Activated T-helper 9 cell treated with anti-CD3 and anti-CD28 coated beads, Interleukin-2, amount 50 U/mL, for 16 hours (primary cell): ENCODE results near the gene MPI.

Experiments
- DNase-seq: peaks from one replicate; pipeline ENCODE4 v3.0.0-alpha.2; 2020; ENCODE audit warnings: low read depth

The MPI gene

DNA sequence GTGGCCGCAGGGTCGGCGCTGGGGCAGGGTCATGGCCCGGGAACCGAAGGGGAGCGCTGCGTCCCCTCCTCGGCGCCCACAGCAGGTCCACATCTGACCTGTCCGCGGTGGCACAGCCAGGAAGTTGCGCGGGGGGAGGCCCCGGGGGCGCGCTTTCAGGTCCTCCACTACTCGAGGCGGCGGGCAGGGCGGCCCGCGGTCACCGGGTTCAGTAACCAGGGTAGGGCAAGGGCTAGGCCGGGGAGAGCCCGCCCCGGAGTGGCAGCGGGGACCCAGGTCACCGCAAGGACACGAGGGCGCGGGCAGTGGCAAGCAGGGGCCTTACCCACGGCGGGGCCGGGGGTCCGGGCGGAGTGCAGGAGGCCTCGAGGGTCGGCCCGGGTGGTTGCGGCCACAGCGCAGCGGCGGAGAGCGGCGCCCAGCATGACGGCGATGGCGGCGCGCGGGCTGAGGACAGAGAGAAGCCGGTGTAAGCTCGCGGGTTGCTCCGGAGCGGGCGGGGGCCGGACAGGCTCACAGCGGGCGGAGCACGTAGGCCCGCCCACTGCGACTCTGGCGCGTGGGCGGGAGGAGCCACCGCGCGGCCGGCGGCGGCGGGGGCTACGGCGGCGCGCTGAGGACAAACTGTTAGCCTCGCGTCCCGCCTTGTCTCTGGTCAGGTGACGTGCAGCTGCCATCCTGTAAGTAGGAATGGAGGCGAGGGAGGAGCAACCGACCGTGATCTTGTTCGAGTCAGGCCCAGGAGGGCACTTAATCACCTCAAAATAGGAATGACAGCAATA lies 47.9 kb downstream of the MPI start, which contains the start of gene COX5A:
TSS of gene COX5A (minus strand) at position 484 of the 782 bp plus-strand sequence. CDS start at position 425, 59 bp downstream.
- peak; percentile 88 for DNase-seq

DNA sequence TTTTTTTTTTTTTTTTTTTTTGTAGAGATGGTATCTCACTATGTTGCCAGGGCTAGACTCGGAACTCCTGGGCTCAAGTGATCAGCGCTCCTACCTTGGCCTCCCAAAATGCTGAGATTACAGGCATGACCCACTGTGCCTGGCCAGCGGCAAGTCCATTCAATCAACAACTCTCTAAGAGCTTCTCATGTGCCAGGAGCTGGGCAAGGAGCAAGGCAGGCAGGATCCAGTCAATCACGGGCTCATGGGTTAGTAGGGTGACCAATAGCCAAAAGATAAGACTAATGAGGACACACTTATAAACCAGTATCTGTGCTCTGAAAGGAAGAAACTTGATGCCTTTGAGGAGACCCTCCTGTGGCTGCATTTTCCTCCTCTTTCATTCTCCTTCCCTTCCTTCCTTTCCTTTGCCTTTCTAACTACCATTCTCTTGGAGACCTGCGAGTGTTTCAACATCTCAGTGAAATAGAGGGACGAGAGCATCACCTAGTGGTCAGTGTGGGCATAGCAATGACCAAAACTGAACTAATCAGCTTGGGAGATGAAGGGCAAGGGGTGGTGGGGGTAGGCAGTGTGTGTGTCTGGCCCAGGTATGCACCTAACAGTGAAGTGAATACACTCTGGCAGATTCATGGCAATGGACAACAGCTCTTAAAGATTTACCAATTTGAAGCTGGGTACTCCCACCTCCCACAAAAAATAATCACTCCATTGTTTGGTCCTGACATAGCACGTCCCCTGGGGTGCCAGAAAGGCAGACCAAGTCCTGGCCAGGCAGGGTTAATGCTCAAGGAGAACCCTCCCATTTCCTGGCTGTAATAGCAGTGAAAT lies 60.5 kb downstream of the MPI start:
- DNase-seq: peak; percentile 54

DNA sequence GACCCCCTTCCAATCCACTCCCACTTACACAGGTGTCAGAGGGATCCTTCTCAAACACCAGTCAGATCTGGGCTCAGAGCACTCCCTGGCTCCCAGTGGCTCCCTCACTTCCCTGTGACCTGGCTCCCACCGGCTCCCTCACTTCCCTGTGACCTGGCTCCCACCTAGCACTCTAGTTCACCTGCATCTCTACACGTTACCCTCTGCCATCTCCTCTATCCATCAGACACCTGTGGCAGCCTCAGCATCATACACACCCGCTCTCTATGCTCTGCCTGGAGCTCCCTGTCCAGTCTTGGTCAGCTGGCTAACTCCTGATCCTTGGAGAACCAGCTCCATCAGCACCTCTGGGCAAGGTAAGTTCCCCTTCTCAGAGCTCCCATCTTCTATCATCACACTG lies 61.2 kb downstream of the MPI start:
- DNase-seq: no peak
